HG03045 (cell line): ENCODE data around the gene LIMCH1.

Experiments used
- ATAC-seq: cut with Tn5 transposase; IDR thresholded peaks from one replicate; pipeline ENCODE4 v1.9.1; 2021; ENCODE audit warnings: mild to moderate bottlenecking, moderate library complexity; ENCODE audit not compliant: unreplicated experiment

Gene LIMCH1

DNA sequence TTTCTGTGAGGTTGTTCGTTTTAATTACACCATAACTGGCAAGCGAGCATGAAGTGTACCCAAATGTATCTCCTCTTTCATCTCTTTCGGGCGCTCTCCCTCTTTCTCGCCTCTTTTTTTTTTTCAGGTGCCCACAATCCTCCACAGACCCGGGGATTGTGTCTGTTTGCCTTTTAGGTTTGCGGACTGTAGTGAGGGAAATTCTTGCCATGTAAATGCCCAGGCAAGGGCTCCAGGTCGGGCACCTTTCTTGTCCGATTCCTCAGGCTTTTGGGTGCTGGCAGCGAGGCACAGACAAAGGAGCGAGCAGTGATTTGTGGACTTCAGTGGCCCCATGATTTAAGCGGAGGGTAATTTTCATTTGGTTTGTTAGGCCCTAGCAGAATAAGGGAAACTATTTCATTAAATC lies 211.7 kb downstream of the LIMCH1 start:
- no peak for ATAC-seq
